HL-60 (cell line): ENCODE data around the gene TMTC4.

ENCODE experiments used
- CTCF ChIP-seq: IDR thresholded peaks from one replicate; pipeline ENCODE4 v1.5.1; 2011; ENCODE audit warnings: low read length, control low read depth, inconsistent platforms; ENCODE audit not compliant: insufficient read depth
- GABPA ChIP-seq: IDR thresholded peaks from 2 replicates; pipeline ENCODE4 v1.6.1; 2012; ENCODE audit warnings: low read depth
- POLR2AphosphoS5 ChIP-seq: IDR thresholded peaks from 2 replicates; pipeline ENCODE4 v1.6.1; 2012; ENCODE audit warnings: low read depth
- REST ChIP-seq: IDR thresholded peaks from 2 replicates; pipeline ENCODE4 v1.6.1; 2012; ENCODE audit warnings: low read depth; ENCODE audit not compliant: insufficient replicate concordance
- SPI1 ChIP-seq: IDR thresholded peaks from 2 replicates; pipeline ENCODE4 v1.6.1; 2012; ENCODE audit warnings: low read depth, mild to moderate bottlenecking, borderline replicate concordance

GRCh38 chr13:100573121-100573520 is 101.5 kb downstream of the TMTC4 start:
- TF ChIP-seq CTCF (peak; percentile 62), SPI1 (no peak), POLR2AphosphoS5 (no peak), GABPA (no peak), REST (no peak)
